Neural cell (in vitro differentiated cells): Measurements from ENCODE around the gene PFKL.

Experiments used
- EZH2 ChIP-seq: fragments of 200-600, 300-800 bp; shearing (Covaris generic), sonication (generic); IDR thresholded peaks from 2 replicates; pipeline ENCODE4 v1.6.1; 2014; ENCODE audit warnings: antibody characterized with exemption, low read length, borderline replicate concordance, mild to moderate bottlenecking; ENCODE audit not compliant: insufficient read depth, poor library complexity, severe bottlenecking
- MXI1 ChIP-seq: fragments of 450-650 bp; conservative IDR thresholded peaks from 2 replicates; pipeline ENCODE4 v1.6.1; 2014; ENCODE audit warnings: antibody characterized with exemption, mild to moderate bottlenecking; ENCODE audit not compliant: poor library complexity, severe bottlenecking
- POLR2AphosphoS5 ChIP-seq: IDR thresholded peaks from 2 replicates; pipeline ENCODE4 v1.6.1; 2012
- RAD21 ChIP-seq: fragments of 450-650 bp; conservative IDR thresholded peaks from 2 replicates; pipeline ENCODE4 v1.6.1; 2014; ENCODE audit warnings: antibody characterized with exemption, mild to moderate bottlenecking, moderate library complexity
- SMC3 ChIP-seq: fragments of 450-650 bp; conservative IDR thresholded peaks from 2 replicates; pipeline ENCODE4 v1.6.1; 2014; ENCODE audit warnings: antibody characterized with exemption, mild to moderate bottlenecking, moderate library complexity; ENCODE audit not compliant: poor library complexity
- TAF1 ChIP-seq: IDR thresholded peaks from 2 replicates; pipeline ENCODE4 v1.6.1; 2012; ENCODE audit warnings: low read depth
- TF ChIP-seq, protein P1 (sequence below): fragments of 450-650 bp; IDR thresholded peaks from 2 replicates; pipeline ENCODE4 v1.5.1; 2014; ENCODE audit warnings: antibody characterized with exemption, mild to moderate bottlenecking, moderate library complexity; ENCODE audit not compliant: poor library complexity, severe bottlenecking
- TF ChIP-seq, protein P2 (sequence below): IDR thresholded peaks from 2 replicates; pipeline ENCODE4 v1.6.1; 2012; ENCODE audit warnings: borderline replicate concordance

DNA sequence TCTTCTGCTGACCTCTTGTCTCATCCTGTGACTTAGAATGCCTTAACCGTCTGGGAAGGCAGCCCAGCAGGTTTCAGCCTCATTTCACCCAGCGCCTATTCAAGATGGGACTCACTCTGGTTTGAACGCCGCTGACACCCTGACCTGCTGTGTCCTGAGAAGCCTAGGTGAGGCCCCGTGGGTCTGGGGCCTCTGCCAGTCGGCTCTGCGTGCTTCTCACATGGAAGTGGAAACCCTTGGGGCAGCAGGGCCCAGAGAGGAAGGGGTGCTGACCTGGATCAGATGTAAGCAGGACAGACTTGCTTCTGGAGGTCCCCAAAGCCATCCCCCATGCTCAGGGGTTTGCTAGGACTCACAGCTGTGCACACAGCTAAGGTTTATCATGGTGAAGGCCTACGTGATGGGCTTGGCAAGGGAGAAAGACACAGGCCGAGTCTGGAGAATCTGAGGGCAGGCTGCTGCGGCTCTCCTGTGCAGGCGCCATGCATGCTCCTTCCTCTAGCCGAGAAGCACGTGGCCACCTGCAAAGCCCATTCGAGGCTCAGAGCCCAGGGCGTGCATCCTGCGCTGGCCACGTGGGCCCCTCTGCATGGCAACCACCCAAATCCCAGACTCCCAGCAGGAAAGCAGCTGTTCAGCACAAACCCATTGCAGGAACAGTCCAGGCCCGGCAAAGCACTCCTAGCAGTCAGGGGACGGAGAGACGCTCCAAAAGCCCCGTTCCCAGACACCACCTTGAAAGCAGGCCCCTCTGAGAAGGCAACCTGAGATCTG lies 57.4 kb downstream of the PFKL start:
- TF ChIP-seq SMC3: no peak
- TF ChIP-seq, protein P1, sequence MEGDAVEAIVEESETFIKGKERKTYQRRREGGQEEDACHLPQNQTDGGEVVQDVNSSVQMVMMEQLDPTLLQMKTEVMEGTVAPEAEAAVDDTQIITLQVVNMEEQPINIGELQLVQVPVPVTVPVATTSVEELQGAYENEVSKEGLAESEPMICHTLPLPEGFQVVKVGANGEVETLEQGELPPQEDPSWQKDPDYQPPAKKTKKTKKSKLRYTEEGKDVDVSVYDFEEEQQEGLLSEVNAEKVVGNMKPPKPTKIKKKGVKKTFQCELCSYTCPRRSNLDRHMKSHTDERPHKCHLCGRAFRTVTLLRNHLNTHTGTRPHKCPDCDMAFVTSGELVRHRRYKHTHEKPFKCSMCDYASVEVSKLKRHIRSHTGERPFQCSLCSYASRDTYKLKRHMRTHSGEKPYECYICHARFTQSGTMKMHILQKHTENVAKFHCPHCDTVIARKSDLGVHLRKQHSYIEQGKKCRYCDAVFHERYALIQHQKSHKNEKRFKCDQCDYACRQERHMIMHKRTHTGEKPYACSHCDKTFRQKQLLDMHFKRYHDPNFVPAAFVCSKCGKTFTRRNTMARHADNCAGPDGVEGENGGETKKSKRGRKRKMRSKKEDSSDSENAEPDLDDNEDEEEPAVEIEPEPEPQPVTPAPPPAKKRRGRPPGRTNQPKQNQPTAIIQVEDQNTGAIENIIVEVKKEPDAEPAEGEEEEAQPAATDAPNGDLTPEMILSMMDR: no peak
- TF ChIP-seq, protein P2, sequence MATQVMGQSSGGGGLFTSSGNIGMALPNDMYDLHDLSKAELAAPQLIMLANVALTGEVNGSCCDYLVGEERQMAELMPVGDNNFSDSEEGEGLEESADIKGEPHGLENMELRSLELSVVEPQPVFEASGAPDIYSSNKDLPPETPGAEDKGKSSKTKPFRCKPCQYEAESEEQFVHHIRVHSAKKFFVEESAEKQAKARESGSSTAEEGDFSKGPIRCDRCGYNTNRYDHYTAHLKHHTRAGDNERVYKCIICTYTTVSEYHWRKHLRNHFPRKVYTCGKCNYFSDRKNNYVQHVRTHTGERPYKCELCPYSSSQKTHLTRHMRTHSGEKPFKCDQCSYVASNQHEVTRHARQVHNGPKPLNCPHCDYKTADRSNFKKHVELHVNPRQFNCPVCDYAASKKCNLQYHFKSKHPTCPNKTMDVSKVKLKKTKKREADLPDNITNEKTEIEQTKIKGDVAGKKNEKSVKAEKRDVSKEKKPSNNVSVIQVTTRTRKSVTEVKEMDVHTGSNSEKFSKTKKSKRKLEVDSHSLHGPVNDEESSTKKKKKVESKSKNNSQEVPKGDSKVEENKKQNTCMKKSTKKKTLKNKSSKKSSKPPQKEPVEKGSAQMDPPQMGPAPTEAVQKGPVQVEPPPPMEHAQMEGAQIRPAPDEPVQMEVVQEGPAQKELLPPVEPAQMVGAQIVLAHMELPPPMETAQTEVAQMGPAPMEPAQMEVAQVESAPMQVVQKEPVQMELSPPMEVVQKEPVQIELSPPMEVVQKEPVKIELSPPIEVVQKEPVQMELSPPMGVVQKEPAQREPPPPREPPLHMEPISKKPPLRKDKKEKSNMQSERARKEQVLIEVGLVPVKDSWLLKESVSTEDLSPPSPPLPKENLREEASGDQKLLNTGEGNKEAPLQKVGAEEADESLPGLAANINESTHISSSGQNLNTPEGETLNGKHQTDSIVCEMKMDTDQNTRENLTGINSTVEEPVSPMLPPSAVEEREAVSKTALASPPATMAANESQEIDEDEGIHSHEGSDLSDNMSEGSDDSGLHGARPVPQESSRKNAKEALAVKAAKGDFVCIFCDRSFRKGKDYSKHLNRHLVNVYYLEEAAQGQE: no peak
- TF ChIP-seq EZH2: no peak
- no peak for TF ChIP-seq RAD21
- no peak for TF ChIP-seq TAF1
- no peak for TF ChIP-seq MXI1
- TF ChIP-seq POLR2AphosphoS5: no peak
